ENCODE results near the gene GABBR2. TPM values are rescaled to one million over a fixed set of nuclear protein-coding genes. Genes with fewer than 3 reads are reported as not detected.

The GABBR2 gene
- total and polyA plus RNA-seq, 2 experiments from 2014 or later = 0.89 to 1.3 TPM

- DNase-seq (ENCODE audit: low spot score) (no peak), ATAC-seq (no peak)
- Histone ChIP-seq H3K36me3 (ENCODE audit: insufficient read depth) (peaks cover 11% of the 10 kb centered on the region), H3K4me2 (no peak overlapping the region), H3K27me3 (ENCODE audit: insufficient read depth) (no peaks in the 10 kb centered on the region), H4K20me1 (replicated peaks; ENCODE audit: insufficient read depth) (no peaks in the 10 kb centered on the region), H3F3A (replicated peaks; ENCODE audit: low read depth) (no peaks in the 10 kb centered on the region), H3K27ac (ENCODE audit: low read depth) (no peak overlapping the region), H3K4me3 (no peak overlapping the region), H2AFZ (no peak overlapping the region), H3K79me2 (replicated peaks; ENCODE audit: insufficient read depth) (no peaks in the 10 kb centered on the region), H3K9me2 (ENCODE audit: insufficient read depth) (no peaks in the 10 kb centered on the region), H3K4me1 (ENCODE audit: insufficient read depth) (no peaks in the 10 kb centered on the region)
- Mint-ChIP-seq H3K4me1 (no peaks in the 10 kb centered on the region), H3K9me3 (no peaks in the 10 kb centered on the region), H3K27me3 (ENCODE audit: insufficient read depth, low read depth, poor library complexity) (no peaks in the 10 kb centered on the region), H3K4me3 (no peak overlapping the region), H3K36me3 (ENCODE audit: low read depth) (peaks cover 32% of the 10 kb centered on the region), H3K27ac (no peak overlapping the region)
- no peak for TF ChIP-seq CREB1 (CRISPR knock-in tag; IDR thresholded peaks at IDR 0.05; ENCODE audit: low read depth)
- TF ChIP-seq JUNB (IDR thresholded peaks at IDR 0.05; ENCODE audit: unreplicated experiment) = no peak
- TF ChIP-seq STAT1 (IDR thresholded peaks at IDR 0.05; ENCODE audit: unreplicated experiment) = no peak
- no peak for TF ChIP-seq REST (IDR thresholded peaks at IDR 0.05; ENCODE audit: unreplicated experiment)
- no peak for TF ChIP-seq NANOG (IDR thresholded peaks at IDR 0.05; ENCODE audit: borderline replicate concordance)
- no peak for TF ChIP-seq ETS1 (IDR thresholded peaks at IDR 0.05)
- no peak for TF ChIP-seq POLR2AphosphoS5 (IDR thresholded peaks at IDR 0.05; ENCODE audit: low read depth)
- no peak for TF ChIP-seq CTCF (conservative IDR thresholded peaks at IDR 0.05; ENCODE audit: low read depth in 2 of 2)
- no peak for TF ChIP-seq ZNF114 (CRISPR knock-in tag; IDR thresholded peaks at IDR 0.05)
- no peak for TF ChIP-seq ZNF462 (CRISPR knock-in tag; IDR thresholded peaks at IDR 0.05)
- TF ChIP-seq ZNF331 (CRISPR knock-in tag; IDR thresholded peaks at IDR 0.05; ENCODE audit: low read depth) = no peak
- no peak for TF ChIP-seq EZH2phosphoT487 (IDR thresholded peaks at IDR 0.05; ENCODE audit: unreplicated experiment)
- no peak for TF ChIP-seq EZH2 (IDR thresholded peaks at IDR 0.05; ENCODE audit: low read depth, unreplicated experiment)
Observed at GRCh38 chr9:98745470-98745869, 36.7 kb upstream of the GABBR2 start.

Measured in GM23338 (cell line).